Measurements from ENCODE around the gene NAALADL2.
"Not testable (repeated sequence)": the region's sequence is repeated elsewhere in the genome, so short reads cannot be mapped to it uniquely, and the experiment has no call there.

The NAALADL2 gene

DNA sequence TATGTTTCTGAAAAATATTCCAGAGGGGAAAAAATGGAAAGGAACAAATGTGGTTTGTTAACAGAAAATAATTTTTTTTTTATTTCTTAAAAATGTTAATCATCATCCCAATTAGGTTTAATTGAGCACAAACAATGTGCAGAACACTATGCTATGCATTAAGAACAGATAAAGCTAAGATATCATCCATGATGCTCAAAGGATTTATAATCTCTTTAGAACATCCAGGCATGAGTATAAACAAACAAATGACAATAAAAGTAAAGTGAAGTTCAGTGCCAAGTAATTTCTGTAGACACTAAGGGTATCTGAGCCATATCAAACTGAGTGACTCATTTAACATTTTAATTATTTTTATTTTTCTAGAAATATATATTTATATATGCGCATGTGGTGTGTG, 732.2 kb downstream of the NAALADL2 start:
- Mint-ChIP-seq H3K36me3 (ENCODE audit: insufficient read depth) (no peaks in the 10 kb centered on the region), H3K9me3 (peaks cover 3 to 7% of the 10 kb centered on the region in 2 donors), H3K4me1 (ENCODE audit: low read depth in 2 of 2) (no peaks in the 10 kb centered on the region), H3K27me3 (no peaks in the 10 kb centered on the region), H3K27ac (no peak overlapping the region), H3K4me3 (no peak overlapping the region)
- DNase-seq (no peak), ATAC-seq (replicated peaks) (no peak)

DNA sequence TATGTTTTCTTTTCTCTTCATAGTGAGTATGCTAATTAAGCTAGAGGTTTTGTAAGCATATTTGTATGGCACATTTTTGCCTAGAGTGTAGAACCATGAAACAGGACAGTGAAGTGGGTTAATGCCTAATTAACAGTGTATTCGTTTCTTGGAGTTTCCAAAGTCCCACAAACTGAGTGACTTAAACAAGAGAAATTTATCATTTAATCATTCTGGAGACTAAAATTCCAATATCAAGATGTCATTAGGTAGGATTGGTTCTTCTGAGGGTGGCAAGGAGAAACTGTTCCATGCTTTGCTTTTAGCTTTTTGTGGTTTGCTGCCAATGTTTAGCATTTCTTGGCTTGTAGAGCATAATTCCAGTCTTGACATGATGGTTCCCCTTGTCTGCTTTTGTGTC, 734.2 kb downstream of the NAALADL2 start:
- H3K36me3 Mint-ChIP-seq (ENCODE audit: insufficient read depth) = no peaks in the 10 kb centered on the region
- H3K9me3 Mint-ChIP-seq = peaks cover 3 to 7% of the 10 kb centered on the region in 2 donors
- no peak overlapping the region for H3K27ac Mint-ChIP-seq
- no peak for DNase-seq
- no peak overlapping the region for H3K4me3 Mint-ChIP-seq
- no peaks in the 10 kb centered on the region for H3K27me3 Mint-ChIP-seq
- no peak for ATAC-seq (replicated peaks)
- H3K4me1 Mint-ChIP-seq (ENCODE audit: low read depth in 2 of 2) = no peaks in the 10 kb centered on the region

GRCh38 chr3:175598740-175599139, 739.6 kb downstream of the NAALADL2 start:
- no peak for ATAC-seq (replicated peaks)
- Mint-ChIP-seq H3K27me3 (no peaks in the 10 kb centered on the region), H3K9me3 (peaks cover 0 to 6% of the 10 kb centered on the region in 2 donors), H3K36me3 (ENCODE audit: insufficient read depth) (no peaks in the 10 kb centered on the region), H3K4me1 (ENCODE audit: low read depth in 2 of 2) (no peaks in the 10 kb centered on the region), H3K4me3 (no peak overlapping the region), H3K27ac (no peak overlapping the region)
- no peak for DNase-seq

GRCh38 chr3:175601521-175601920, 742.4 kb downstream of the NAALADL2 start:
- DNase-seq (no peak), ATAC-seq (replicated peaks) (no peak)
- no peaks in the 10 kb centered on the region for H3K27me3 Mint-ChIP-seq
- H3K4me1 Mint-ChIP-seq (ENCODE audit: low read depth in 2 of 2) = no peaks in the 10 kb centered on the region
- H3K9me3 Mint-ChIP-seq = peaks cover 0 to 7% of the 10 kb centered on the region in 2 donors
- no peak overlapping the region for H3K4me3 Mint-ChIP-seq
- H3K36me3 Mint-ChIP-seq (ENCODE audit: insufficient read depth) = no peaks in the 10 kb centered on the region
- H3K27ac Mint-ChIP-seq = no peak overlapping the region

- Mint-ChIP-seq H3K36me3 (ENCODE audit: insufficient read depth) (no peaks in the 10 kb centered on the region), H3K27ac (no peak overlapping the region), H3K9me3 (peaks cover 6 to 9% of the 10 kb centered on the region in 2 donors), H3K27me3 (no peaks in the 10 kb centered on the region), H3K4me1 (ENCODE audit: low read depth in 2 of 2) (no peaks in the 10 kb centered on the region), H3K4me3 (no peak overlapping the region)
- ATAC-seq (replicated peaks) (no peak), DNase-seq (no peak)
These were observed 746.7 kb downstream of the NAALADL2 start for GRCh38 chr3:175605851-175606250.

- no peak for DNase-seq
- ATAC-seq (replicated peaks) = no peak
- no peaks in the 10 kb centered on the region for H3K27me3 Mint-ChIP-seq
- H3K9me3 Mint-ChIP-seq = peaks cover 6 to 9% of the 10 kb centered on the region in 2 donors
- H3K36me3 Mint-ChIP-seq (ENCODE audit: insufficient read depth) = no peaks in the 10 kb centered on the region
- H3K4me3 Mint-ChIP-seq = no peak overlapping the region
- H3K4me1 Mint-ChIP-seq (ENCODE audit: low read depth in 2 of 2) = no peaks in the 10 kb centered on the region
- no peak overlapping the region for H3K27ac Mint-ChIP-seq
These were observed 747.6 kb downstream of the NAALADL2 start for GRCh38 chr3:175606650-175607318.

GRCh38 chr3:175608356-175608755, 749.2 kb downstream of the NAALADL2 start:
- DNase-seq (no peak), ATAC-seq (replicated peaks) (no peak)
- Mint-ChIP-seq H3K4me3 (no peak overlapping the region), H3K27ac (no peak overlapping the region), H3K27me3 (no peaks in the 10 kb centered on the region), H3K36me3 (ENCODE audit: insufficient read depth) (no peaks in the 10 kb centered on the region), H3K4me1 (ENCODE audit: low read depth in 2 of 2) (no peaks in the 10 kb centered on the region), H3K9me3 (peaks cover 9 to 14% of the 10 kb centered on the region in 2 donors)

- Mint-ChIP-seq H3K27ac (no peak overlapping the region), H3K9me3 (peaks cover 9 to 14% of the 10 kb centered on the region in 2 donors), H3K27me3 (no peaks in the 10 kb centered on the region), H3K36me3 (ENCODE audit: insufficient read depth) (no peaks in the 10 kb centered on the region), H3K4me1 (ENCODE audit: low read depth in 2 of 2) (no peaks in the 10 kb centered on the region), H3K4me3 (no peak overlapping the region)
- no peak for DNase-seq
- ATAC-seq (replicated peaks) = no peak
These were observed 749.8 kb downstream of the NAALADL2 start for GRCh38 chr3:175608911-175609310.

DNA sequence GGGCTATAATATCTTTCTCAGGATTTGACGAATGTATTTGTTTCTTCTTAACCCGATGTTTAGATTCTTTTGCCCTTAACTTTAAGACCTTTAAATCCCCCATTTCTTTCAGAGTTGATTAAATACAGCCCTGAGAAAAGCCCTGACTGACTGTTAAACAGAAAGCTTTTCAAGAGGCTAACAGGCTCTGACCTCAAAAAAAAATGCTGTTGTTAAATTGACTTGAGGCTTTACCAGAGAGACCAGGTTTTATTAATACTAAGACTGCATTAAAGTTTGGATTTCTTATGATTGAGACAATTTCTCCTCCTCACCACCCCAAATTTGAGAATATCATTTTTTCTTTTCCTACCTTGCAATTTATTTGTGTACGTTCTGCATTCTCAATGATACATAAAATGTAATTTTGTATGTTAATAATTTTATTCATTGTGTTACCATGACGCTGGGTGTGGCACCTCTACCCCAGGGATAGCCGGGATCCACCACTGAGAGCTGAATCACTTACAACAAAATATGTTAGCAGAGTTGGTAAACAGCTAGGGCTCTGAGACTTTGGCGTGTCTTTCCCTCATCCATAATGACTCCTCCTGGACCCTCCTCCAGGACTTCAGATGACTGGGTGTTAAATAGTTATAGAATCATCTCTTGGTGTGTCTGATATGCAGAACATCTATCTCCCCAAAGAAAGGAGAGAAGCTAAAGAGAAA, 753.5 kb downstream of the NAALADL2 start:
- Mint-ChIP-seq H3K9me3 (peaks cover 1 to 17% of the 10 kb centered on the region in 2 donors), H3K4me1 (ENCODE audit: low read depth in 2 of 2) (no peaks in the 10 kb centered on the region), H3K36me3 (ENCODE audit: insufficient read depth) (no peaks in the 10 kb centered on the region), H3K4me3 (no peak overlapping the region), H3K27me3 (no peaks in the 10 kb centered on the region), H3K27ac (no peak overlapping the region)
- ATAC-seq (replicated peaks) = no peak
- no peak for DNase-seq

- H3K36me3 Mint-ChIP-seq (ENCODE audit: insufficient read depth); H3K4me1 Mint-ChIP-seq (ENCODE audit: low read depth in 2 of 2); H3K27me3 Mint-ChIP-seq; H3K4me3 Mint-ChIP-seq; ATAC-seq (replicated peaks); H3K27ac Mint-ChIP-seq; DNase-seq: not testable (repeated sequence)
- H3K9me3 Mint-ChIP-seq = peaks cover 5 to 16% of the 10 kb centered on the region in 2 donors
These were observed 755.0 kb downstream of the NAALADL2 start for GRCh38 chr3:175614107-175614506.

GRCh38 chr3:175617247-175617646, 758.1 kb downstream of the NAALADL2 start:
- ATAC-seq (replicated peaks) (no peak), DNase-seq (no peak)
- Mint-ChIP-seq H3K36me3 (ENCODE audit: insufficient read depth) (no peaks in the 10 kb centered on the region), H3K4me1 (ENCODE audit: low read depth in 2 of 2) (no peaks in the 10 kb centered on the region), H3K9me3 (peaks cover 6 to 24% of the 10 kb centered on the region in 2 donors), H3K4me3 (no peak overlapping the region), H3K27me3 (no peaks in the 10 kb centered on the region), H3K27ac (no peak overlapping the region)

GRCh38 chr3:175619369-175619768, 760.2 kb downstream of the NAALADL2 start:
- no peaks in the 10 kb centered on the region for H3K27me3 Mint-ChIP-seq
- no peaks in the 10 kb centered on the region for H3K36me3 Mint-ChIP-seq (ENCODE audit: insufficient read depth)
- ATAC-seq (replicated peaks) (no peak), DNase-seq (no peak)
- H3K27ac Mint-ChIP-seq = no peak overlapping the region
- H3K4me3 Mint-ChIP-seq = no peak overlapping the region
- no peaks in the 10 kb centered on the region for H3K4me1 Mint-ChIP-seq (ENCODE audit: low read depth in 2 of 2)
- peaks cover 10 to 16% of the 10 kb centered on the region in 2 donors for H3K9me3 Mint-ChIP-seq

GRCh38 chr3:175620093-175620492, 761.0 kb downstream of the NAALADL2 start:
- no peaks in the 10 kb centered on the region for H3K27me3 Mint-ChIP-seq
- H3K9me3 Mint-ChIP-seq = peaks cover 10 to 16% of the 10 kb centered on the region in 2 donors
- H3K36me3 Mint-ChIP-seq (ENCODE audit: insufficient read depth) = no peaks in the 10 kb centered on the region
- DNase-seq = no peak
- H3K4me1 Mint-ChIP-seq (ENCODE audit: low read depth in 2 of 2) = no peaks in the 10 kb centered on the region
- no peak overlapping the region for H3K4me3 Mint-ChIP-seq
- H3K27ac Mint-ChIP-seq = no peak overlapping the region
- no peak for ATAC-seq (replicated peaks)

- ATAC-seq (replicated peaks) (no peak), DNase-seq (no peak)
- Mint-ChIP-seq H3K27me3 (no peaks in the 10 kb centered on the region), H3K36me3 (ENCODE audit: insufficient read depth) (no peaks in the 10 kb centered on the region), H3K4me3 (no peak overlapping the region), H3K9me3 (peaks cover 10 to 16% of the 10 kb centered on the region in 2 donors), H3K27ac (no peak overlapping the region), H3K4me1 (ENCODE audit: low read depth in 2 of 2) (no peaks in the 10 kb centered on the region)
These were observed 761.4 kb downstream of the NAALADL2 start for GRCh38 chr3:175620532-175620931.
